Ovary (tissue), 9 donors: Measurements from ENCODE around the gene TMEM164. TPM values are rescaled to one million over a fixed set of nuclear protein-coding genes. Genes with fewer than 3 reads are reported as not detected.
A peak's percentile ranks its signal among the peaks of the same experiment; 100 is the strongest.

ENCODE experiments used
- DNase-seq, 5 donors: peaks; one replicate each; pipeline ENCODE4 v3.0.0-alpha.2; 2019 to 2020
- H3K27ac ChIP-seq, 2 donors: fragments of 200-600 bp; one replicate each; pipeline versions ENCODE4 v1.5.1 to v1.8.0; 2019 to 2022
- H3K27me3 ChIP-seq: fragments of 200-600 bp; one replicate; pipeline ENCODE4 v1.8.0; 2022
- H3K36me3 ChIP-seq: fragments of 200-600 bp; sonication (generic); one replicate; pipeline ENCODE4 v1.5.1; 2019
- H3K4me1 ChIP-seq: one replicate; pipeline ENCODE4 v1.8.1; 2013; ENCODE audit warnings: mild to moderate bottlenecking, moderate library complexity; ENCODE audit not compliant: insufficient read depth
- H3K4me3 ChIP-seq: fragments of 200-600 bp; sonication (generic); one replicate; pipeline ENCODE4 v1.5.1; 2017
- H3K9me3 ChIP-seq, 2 donors: fragments of 200-600 bp in 1 of 2; sonication (generic) in 1 of 2; one replicate each; pipeline versions ENCODE4 v1.5.1 to v1.8.1; 2013 to 2019; ENCODE audit warnings: mild to moderate bottlenecking in 1 of 2, moderate library complexity in 1 of 2
- EP300 ChIP-seq: sonication (generic); formaldehyde crosslinking; IDR thresholded peaks from one replicate; pipeline ENCODE4 v1.6.1; 2017; ENCODE audit warnings: antibody characterized with exemption
- POLR2A ChIP-seq: fragments of 450-650 bp; IDR thresholded peaks from one replicate; pipeline ENCODE4 v1.6.1; 2017; ENCODE audit warnings: antibody characterized with exemption, mild to moderate bottlenecking, moderate library complexity
- WGBS, 3 donors: extraction: QIAGEN DNeasy Blood & Tissue Kit in 1 of 3; methylation state at CpG; one replicate each; pipeline versions ENCODE4 v1.1.5 to v1.1.7; 2013 to 2017; 5-methylcytosine and 5-hydroxymethylcytosine counted together
- intact Hi-C, 4 donors: fragments of 100-400 bp; cut with DNase I; formaldehyde crosslinking; loops; one replicate each; pipeline versions ENCODE4 v1.11.0 to v1.15.1; 2022 to 2023
- polyA plus RNA-seq, 2 donors: library from polyadenylated mRNA; stranded (reverse); fragments of 200-250 nt in 1 of 2; fragments of 350-450 nt in 1 of 2; fragmentation: Illumina TruSeq in 1 of 2; extraction: RNeasy Lipid Tissue Mini Kit (QIAGEN cat#74804) in 1 of 2; gene quantifications; one replicate each; pipeline ENCODE4 v1.2.3, GENCODE V29; 2013 to 2014
- total RNA-seq, 7 donors: library from RNA; depleted of rRNA in 2 of 7; stranded (reverse); fragments of >200 nt in 2 of 7; fragmentation: NEBNext Ultra II Directional in 3 of 7; extraction: Animal tissue kit (Norgen Biotek cat#: 25700) in 3 of 7; gene quantifications; one replicate each; pipeline versions ENCODE4 v1.1.0 to v1.2.4, GENCODE V29; 2016 to 2023
- TF ChIP-seq, protein P1 (sequence below), 3 donors: fragments of 450-650 bp in 2 of 3; fragments of 200-600 bp in 1 of 3; IDR thresholded peaks; one replicate each; pipeline versions ENCODE4 v1.5.1 to v1.8.0; 2016 to 2022; ENCODE audit warnings: antibody characterized with exemption in 3 of 3, mild to moderate bottlenecking in 1 of 3
- donor health status: DM: no; HTN: no; CAD: no; lungs with moderate emphysema.
- donor health status: DM: no; HTN: no; CAD: no.
- donor health status: Bipolar disorder and iron deficiency.
- donor health status: DM: yes; HTN: yes; CAD: no.
- donor health status: DM: no; HTN: no; CAD: no.
- donor health status: DM: yes; HTN: yes; CAD: no.

TMEM164 gene
- total and polyA plus RNA-seq, 9 donors, result 17.5 to 59.4 (median 32.4) TPM

DNA sequence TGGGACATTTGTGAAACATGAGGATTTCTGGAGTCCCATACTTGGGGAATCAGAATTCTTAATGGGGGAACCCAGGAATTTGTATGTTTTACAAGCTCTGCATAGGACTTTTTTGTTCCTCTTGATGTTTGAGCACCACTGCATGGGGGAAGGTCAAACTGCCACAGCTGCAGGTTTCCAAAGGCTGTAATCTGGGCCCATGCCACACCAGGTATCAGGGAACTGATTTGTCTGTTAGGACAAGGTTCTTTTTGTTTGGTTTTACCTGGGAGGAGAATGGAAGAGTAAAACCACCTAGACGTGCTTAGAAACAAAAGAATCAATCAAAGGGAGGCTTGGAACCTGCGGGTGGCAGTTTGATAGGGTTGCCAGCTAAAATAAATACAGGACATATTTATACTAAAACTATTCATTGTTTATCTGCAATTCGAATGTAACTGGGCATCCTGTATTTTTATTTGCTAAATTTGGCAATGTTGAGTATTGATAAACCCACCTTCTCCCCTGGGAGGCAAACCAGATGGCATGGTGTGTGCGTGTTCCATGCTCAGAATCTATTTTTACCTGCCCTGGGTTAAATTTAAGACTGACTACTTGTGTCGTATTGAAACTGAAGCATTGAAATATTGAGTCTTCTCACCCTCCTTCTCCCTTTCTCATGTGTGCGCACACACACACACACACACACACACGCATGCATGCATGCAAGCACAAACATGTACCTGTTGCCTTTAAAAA is 63.7 kb downstream of the TMEM164 start:
- H3K4me1 ChIP-seq, result no peaks in the 10 kb centered on the region
- WGBS, 3 donors, result 58 to 73% (median 61%) methylated on average over 7 of the region's 7 CpGs
- DNase-seq, result no peak
- no peaks in the 10 kb centered on the region for H3K27me3 ChIP-seq
- TF ChIP-seq EP300, result no peak
- no peak for TF ChIP-seq POLR2A
- TF ChIP-seq, protein P1, sequence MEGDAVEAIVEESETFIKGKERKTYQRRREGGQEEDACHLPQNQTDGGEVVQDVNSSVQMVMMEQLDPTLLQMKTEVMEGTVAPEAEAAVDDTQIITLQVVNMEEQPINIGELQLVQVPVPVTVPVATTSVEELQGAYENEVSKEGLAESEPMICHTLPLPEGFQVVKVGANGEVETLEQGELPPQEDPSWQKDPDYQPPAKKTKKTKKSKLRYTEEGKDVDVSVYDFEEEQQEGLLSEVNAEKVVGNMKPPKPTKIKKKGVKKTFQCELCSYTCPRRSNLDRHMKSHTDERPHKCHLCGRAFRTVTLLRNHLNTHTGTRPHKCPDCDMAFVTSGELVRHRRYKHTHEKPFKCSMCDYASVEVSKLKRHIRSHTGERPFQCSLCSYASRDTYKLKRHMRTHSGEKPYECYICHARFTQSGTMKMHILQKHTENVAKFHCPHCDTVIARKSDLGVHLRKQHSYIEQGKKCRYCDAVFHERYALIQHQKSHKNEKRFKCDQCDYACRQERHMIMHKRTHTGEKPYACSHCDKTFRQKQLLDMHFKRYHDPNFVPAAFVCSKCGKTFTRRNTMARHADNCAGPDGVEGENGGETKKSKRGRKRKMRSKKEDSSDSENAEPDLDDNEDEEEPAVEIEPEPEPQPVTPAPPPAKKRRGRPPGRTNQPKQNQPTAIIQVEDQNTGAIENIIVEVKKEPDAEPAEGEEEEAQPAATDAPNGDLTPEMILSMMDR (IDR thresholded peaks at IDR 0.05), result no peak
- H3K27ac ChIP-seq, result no peak overlapping the region
- intact Hi-C loops, result no loop called here
- no peaks in the 10 kb centered on the region for H3K9me3 ChIP-seq
- no peaks in the 10 kb centered on the region for H3K36me3 ChIP-seq
- no peak overlapping the region for H3K4me3 ChIP-seq

DNA sequence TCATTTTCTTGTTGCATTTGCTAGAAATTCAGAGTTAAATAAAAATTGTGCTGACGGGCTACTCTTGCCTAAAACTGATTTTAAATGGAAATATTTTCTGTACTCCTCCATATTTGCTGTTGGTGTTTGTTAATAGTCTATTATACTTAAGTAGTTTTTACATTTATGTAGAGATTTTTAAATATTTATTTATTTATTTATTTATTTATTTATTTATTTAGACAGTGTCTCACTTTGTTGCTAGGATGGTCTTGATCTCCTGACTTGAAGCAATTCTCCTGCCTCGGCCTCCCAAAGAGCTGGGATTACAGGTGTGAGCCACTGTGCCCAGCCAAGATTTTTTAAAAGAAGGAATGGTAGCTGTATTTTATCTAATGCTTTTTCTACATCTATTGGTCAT is 68.1 kb downstream of the TMEM164 start:
- H3K27me3 ChIP-seq, result no peaks in the 10 kb centered on the region
- TF ChIP-seq, protein P1 (IDR thresholded peaks at IDR 0.05), result no peak
- no peak for TF ChIP-seq POLR2A
- TF ChIP-seq EP300, result no peak
- intact Hi-C loops, result no loop called here
- no peaks in the 10 kb centered on the region for H3K36me3 ChIP-seq
- H3K4me1 ChIP-seq, result no peaks in the 10 kb centered on the region
- H3K9me3 ChIP-seq, result no peaks in the 10 kb centered on the region
- H3K27ac ChIP-seq, result no peak overlapping the region
- 85 to 94% (median 91%) methylated on average over 2 of the region's 2 CpGs for WGBS, 3 donors
- no peak for DNase-seq
- H3K4me3 ChIP-seq, result no peak overlapping the region

DNA sequence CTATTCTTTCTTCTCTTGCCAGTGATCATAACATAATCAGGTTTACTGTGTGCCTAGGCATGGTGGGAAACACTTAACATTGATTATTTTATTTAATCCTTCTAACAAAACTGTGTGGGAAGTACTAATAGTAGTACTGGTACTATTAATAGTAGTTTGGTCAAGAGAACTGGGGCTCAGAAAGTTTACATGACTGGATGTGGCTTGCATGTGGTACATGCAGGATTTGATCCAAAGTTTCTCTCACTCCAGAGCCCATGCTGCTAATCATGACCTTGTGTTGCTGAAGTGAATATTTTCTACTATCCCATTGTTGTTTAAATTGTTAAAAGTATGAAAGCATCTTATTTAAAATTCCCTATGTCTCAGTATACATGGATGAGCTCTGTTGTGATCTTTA is 78.4 kb downstream of the TMEM164 start:
- TF ChIP-seq, protein P1 (IDR thresholded peaks at IDR 0.05), result no peak
- TF ChIP-seq EP300 (no peak), POLR2A (no peak)
- DNase-seq, result no peak
- Histone ChIP-seq H3K36me3 (no peaks in the 10 kb centered on the region), H3K4me3 (no peak overlapping the region), H3K9me3 (no peaks in the 10 kb centered on the region), H3K27ac (peak overlapping the region in 1 of 2 donors; percentile 24), H3K27me3 (no peaks in the 10 kb centered on the region), H3K4me1 (peaks cover 3% of the 10 kb centered on the region)
- intact Hi-C loops, result no loop called here

DNA sequence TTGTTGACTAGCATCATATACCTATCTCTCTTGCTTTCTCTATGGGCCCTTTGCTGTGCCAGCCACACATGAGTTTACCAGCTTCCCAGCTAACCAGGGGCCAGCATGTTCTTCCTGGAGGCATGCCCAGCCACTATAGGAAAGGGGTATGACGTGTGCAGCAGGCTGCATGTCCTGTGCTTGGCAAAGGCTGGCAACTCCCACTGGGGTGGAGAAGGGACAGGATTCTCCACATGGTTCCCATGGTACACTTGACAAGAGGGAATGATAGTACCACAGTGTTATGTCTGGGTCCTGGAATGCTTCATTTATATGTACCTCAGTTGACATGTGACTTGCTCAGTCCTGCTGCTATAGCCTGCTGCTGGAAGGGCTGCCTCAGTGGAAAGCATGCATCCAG is 78.8 kb downstream of the TMEM164 start:
- TF ChIP-seq EP300, result no peak
- TF ChIP-seq, protein P1 (IDR thresholded peaks at IDR 0.05), result no peak
- no peak for TF ChIP-seq POLR2A
- H3K27me3 ChIP-seq, result no peaks in the 10 kb centered on the region
- H3K27ac ChIP-seq, result peak overlapping the region in 1 of 2 donors; percentile 24
- DNase-seq, result peak in 4 of 5 donors; percentile 23 to 54 (median 28)
- 6 to 42% (median 15%) methylated on average over 1 of the region's 1 CpG for WGBS, 3 donors
- intact Hi-C loops, result no loop called here
- H3K4me1 ChIP-seq, result peaks cover 3% of the 10 kb centered on the region
- H3K4me3 ChIP-seq, result no peak overlapping the region
- no peaks in the 10 kb centered on the region for H3K36me3 ChIP-seq
- H3K9me3 ChIP-seq, result no peaks in the 10 kb centered on the region
